HG03097 (cell line): ENCODE data around the gene LDLRAD1.
A peak's percentile ranks its signal among the peaks of the same experiment; 100 is the strongest.
"Not testable (repeated sequence)": the region's sequence is repeated elsewhere in the genome, so short reads cannot be mapped to it uniquely, and the experiment has no call there.

Experiments
- ATAC-seq: cut with Tn5 transposase; IDR thresholded peaks from one replicate; pipeline ENCODE4 v1.9.1; 2021; ENCODE audit not compliant: unreplicated experiment, low FRiP score

The LDLRAD1 gene, protein sequence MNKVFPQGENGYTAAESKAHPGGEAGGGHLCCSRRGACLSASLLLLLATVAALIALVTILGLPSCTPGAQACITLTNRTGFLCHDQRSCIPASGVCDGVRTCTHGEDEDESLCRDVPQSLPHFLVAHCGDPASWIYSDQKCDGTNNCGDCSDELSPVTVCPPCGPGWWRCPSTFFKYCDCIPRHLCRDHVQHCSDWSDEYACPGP

GRCh38 chr1:54017979-54018378 is at the start of gene LDLRAD1:
Gene LDLRAD1 (minus strand): TSS chr1:54018186. CDS start chr1:54018112, 74 bp downstream.
- no peak for ATAC-seq

GRCh38 chr1:54064299-54064698 is 46.3 kb upstream of the LDLRAD1 start:
- ATAC-seq: no peak

DNA sequence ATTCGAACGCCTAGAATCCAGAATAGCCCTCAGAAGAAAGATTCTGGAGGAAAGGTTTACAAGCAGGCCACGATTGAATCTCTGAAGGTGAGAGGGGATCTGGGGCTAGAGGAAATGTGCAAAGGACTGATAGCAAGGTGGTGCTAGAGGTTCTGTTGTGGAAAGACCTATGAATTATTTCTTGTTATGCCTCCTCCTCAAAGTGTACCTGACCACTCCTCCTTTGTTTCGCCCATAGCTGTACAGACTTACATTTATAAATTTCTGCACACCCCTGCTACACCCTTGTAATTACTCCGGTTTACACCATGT is 36.4 kb upstream of the LDLRAD1 start:
- ATAC-seq: no peak

DNA sequence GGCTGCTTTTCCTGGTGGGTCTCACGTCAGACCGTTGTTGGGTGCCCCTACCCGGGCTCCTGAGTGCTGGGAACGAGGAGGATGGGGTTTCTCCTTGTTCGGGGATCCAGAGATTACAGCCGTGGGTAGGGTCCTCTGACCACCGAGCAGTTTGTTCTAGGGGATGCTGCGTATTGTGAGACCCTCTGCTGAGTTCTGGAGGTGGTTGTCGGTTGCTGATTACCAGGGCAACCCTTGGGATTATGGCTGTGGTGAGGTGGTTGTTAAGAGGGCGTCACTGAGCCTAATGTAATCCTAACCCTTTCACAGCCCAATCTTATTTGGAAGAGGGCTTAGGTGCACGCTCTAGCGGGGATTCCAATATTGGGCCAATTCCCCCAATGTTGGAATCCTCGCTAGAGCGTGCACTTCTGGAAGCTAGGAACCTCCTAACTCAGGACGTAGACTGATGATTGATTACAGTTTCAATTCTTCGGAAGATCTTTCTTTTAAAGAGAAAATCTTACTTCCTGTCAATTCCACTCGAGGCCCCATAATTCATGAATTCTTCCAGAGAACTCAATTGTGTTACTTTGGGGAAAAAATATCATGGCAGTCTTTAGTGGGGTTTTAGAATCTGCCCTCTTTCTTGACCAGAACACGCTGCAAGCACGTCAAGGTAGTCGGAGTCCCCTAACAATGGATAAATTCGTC is 35.9 kb upstream of the LDLRAD1 start:
- ATAC-seq: peak; percentile 1

GRCh38 chr1:54052934-54053744 is 35.2 kb upstream of the LDLRAD1 start, which contains the start of the genes TCEANC2 and TMEM59:
Gene TCEANC2 (plus strand): TSS chr1:54053608. CDS start chr1:54054423, 815 bp downstream.
Gene TMEM59 (minus strand): TSS chr1:54053204. CDS start chr1:54053188, 16 bp downstream.
- ATAC-seq: peak; percentile 95

GRCh38 chr1:54052431-54052933 is 34.5 kb upstream of the LDLRAD1 start:
- ATAC-seq: peak; percentile 15

- no peak for ATAC-seq
Observed at GRCh38 chr1:54051933-54052430, 34.0 kb upstream of the LDLRAD1 start.

GRCh38 chr1:54050435-54050834 is 32.4 kb upstream of the LDLRAD1 start:
- not testable (repeated sequence) for ATAC-seq

- no peak for ATAC-seq
Observed at GRCh38 chr1:54047384-54048305, 29.7 kb upstream of the LDLRAD1 start.

- no peak for ATAC-seq
Observed at GRCh38 chr1:54046671-54047383, 28.8 kb upstream of the LDLRAD1 start.

DNA sequence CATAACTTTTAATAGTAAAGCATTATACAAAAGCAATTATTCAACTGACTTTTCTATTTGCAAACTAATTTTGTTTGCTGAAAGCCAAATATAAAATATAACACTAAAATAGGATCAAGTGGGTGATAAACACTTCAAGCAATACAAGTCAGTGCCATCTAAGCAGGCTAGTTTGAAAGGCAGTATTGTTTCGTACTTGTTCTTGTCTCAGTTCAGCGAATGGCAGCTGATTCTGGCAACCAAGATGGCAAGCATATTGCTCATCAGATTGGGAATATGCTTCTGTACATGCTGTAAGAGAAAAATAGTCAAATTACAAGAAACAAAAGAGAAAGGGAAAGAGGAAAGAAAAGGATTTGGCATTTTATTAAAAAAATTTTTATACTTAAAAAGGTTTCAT is 27.5 kb upstream of the LDLRAD1 start:
- ATAC-seq: no peak

DNA sequence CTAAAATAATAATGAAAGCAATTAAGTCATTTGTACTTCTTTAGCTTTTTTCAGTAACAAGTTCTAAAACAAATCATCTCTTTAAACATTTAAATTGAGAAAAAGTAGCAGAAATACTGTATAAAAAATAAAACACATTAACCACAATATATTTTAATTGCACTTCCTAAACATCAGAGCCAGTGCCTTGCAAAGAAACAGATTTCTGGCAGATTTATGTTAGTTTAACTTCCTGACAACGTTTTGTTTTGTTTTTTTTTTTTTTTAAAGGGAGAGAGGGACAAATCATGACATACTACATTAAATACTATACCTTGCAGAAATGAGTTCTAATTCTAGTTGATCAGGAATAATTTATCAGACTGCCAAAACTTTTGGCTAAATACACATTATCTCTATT is 23.8 kb upstream of the LDLRAD1 start:
- no peak for ATAC-seq

GRCh38 chr1:54037476-54037875 is 19.5 kb upstream of the LDLRAD1 start:
- no peak for ATAC-seq

DNA sequence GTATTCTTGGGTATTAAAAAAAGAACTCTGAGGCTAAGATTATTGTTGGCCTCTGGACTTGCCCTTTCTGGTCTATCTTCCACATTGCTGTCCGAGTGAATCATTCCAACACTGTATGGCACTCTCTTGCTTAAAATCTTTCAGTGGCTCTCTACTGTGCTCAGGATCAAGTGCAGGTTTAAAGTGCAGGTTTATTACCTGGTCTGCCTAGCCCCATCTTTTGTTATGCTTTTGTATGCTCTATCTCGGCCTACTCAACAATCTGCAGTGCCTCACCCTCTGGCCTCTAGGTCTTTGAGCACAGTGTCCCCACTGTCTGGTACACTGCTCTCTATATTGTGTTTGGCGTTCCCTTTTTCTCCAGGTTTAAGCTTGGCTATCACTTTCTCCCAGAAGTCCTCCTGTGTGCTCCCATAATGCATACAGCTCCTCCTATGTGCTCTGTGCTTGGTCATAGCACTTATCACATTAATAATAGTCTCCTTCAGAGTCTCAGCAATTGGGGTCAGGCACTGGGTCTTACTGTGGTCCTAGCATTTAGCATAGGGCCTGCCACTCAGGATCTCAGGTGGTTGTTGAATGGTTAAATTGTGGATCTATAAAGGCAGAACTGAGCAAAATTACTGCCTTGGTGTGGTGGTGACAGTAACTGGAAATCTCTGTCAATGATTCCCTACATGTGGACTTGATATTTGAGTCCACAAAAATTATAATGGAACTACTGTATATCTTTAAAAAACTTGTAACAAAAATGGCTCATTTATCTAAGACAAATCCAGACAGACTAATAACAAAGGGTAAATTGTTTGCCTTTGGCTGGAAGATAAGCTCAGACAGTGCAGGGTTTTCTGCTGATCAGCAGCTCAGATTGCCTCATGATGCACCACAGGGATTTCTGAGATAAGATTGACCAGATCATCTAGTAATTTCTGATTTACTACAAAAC is 10.6 kb upstream of the LDLRAD1 start:
- ATAC-seq: no peak

DNA sequence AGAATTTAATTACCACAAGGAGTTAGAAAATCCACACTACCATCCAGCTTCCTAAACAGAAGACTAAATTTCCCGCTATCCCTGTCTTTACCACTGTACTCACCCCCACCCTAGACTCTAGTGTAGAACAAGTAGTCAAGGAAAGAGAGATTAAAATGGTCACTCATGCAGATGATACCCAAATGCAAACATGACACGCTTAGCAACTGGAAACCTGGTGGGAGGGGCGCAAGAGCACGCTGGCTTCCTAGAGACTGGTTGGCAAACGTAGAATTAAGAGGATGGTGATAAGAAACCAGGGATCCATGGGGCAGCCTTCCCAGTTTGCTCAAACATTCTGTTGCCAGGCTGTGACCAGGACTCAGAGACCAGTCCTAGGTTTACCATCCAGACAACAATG is 9.9 kb upstream of the LDLRAD1 start:
- ATAC-seq: no peak

- not testable (repeated sequence) for ATAC-seq
Observed at GRCh38 chr1:54024811-54025210, 6.8 kb upstream of the LDLRAD1 start.

- ATAC-seq: no peak
Observed at GRCh38 chr1:54024358-54024757, 6.4 kb upstream of the LDLRAD1 start.

DNA sequence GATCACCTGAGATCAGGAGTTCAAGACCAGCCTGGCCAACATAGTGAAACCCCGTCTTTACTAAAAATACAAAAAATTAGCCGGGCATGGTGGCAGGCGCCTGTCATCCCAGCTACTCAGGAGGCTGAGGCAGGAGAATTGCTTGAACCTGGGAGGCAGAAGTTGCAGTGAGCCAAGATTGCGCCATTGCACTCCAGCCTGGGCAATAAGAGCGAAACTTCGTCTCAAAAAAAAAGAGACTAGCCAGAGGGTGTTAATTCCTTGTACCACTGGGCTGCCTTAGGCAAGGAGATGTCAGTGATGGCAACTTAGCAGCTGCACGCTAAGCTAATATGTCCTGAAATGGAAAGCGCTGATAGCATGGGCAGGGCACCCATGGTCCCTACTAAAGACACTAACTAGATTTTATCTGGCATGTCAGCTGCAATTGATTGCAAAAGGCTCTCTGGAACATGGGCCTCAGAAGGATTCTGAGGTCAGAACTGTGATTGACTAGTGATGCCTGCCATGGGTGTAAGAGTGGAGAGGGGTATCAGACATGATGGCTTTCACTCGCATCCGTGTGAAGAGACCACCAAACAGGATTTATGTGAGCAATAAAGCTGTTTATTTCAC is 1.7 kb upstream of the LDLRAD1 start:
- not testable (repeated sequence) for ATAC-seq
